Psoas muscle (tissue), 8 donors: ENCODE measurements around the gene RIN1. TPM values are rescaled to one million over a fixed set of nuclear protein-coding genes. Genes with fewer than 3 reads are reported as not detected.
"Not testable (repeated sequence)": the region's sequence is repeated elsewhere in the genome, so short reads cannot be mapped to it uniquely, and the experiment has no call there.

Source experiments
- ATAC-seq, 4 donors: fragments of 200-7000 bp; cut with Tn5 transposase; one replicate each; pipeline ENCODE4 v1.9.1; 2020; ENCODE audit warnings: moderate library complexity in 3 of 4, mild to moderate bottlenecking in 2 of 4
- DNase-seq, 2 donors: peaks; one replicate each; pipeline ENCODE4 v3.0.0-alpha.2; 2020
- H3K27ac ChIP-seq: fragments of 200-600 bp; one replicate; pipeline ENCODE4 v1.8.0; 2022
- H3K27me3 ChIP-seq, 3 donors: fragments of 200-600 bp in 1 of 3; one replicate each; pipeline versions ENCODE4 v1.6.1 to v1.8.0; 2013 to 2022; ENCODE audit warnings: low read length in 2 of 3, mild to moderate bottlenecking in 2 of 3, moderate library complexity in 1 of 3; ENCODE audit not compliant: insufficient read depth in 3 of 3
- H3K36me3 ChIP-seq, 2 donors: fragments of 200-600 bp in 1 of 2; one replicate each; pipeline versions ENCODE4 v1.6.1 to v1.8.0; 2013 to 2022; ENCODE audit warnings: low read depth in 1 of 2, mild to moderate bottlenecking in 1 of 2, moderate library complexity in 1 of 2; ENCODE audit not compliant: insufficient read depth in 1 of 2
- H3K4me1 ChIP-seq: fragments of 200-600 bp; one replicate; pipeline ENCODE4 v1.8.0; 2022
- H3K4me3 ChIP-seq: fragments of 200-600 bp; one replicate; pipeline ENCODE4 v1.8.0; 2022; ENCODE audit warnings: mild to moderate bottlenecking
- H3K9me3 ChIP-seq: fragments of 200-600 bp; one replicate; pipeline ENCODE4 v1.8.0; 2022
- CTCF ChIP-seq: fragments of 200-600 bp; IDR thresholded peaks from one replicate; pipeline ENCODE4 v1.8.0; 2022; ENCODE audit warnings: antibody characterized with exemption
- WGBS, 3 donors: extraction: QIAGEN DNeasy Blood & Tissue Kit; methylation state at CpG; one replicate each; pipeline versions ENCODE4 v1.1.6 to v1.1.7; 2013; 5-methylcytosine and 5-hydroxymethylcytosine counted together
- intact Hi-C, 2 donors: fragments of 100-400 bp; cut with DNase I; formaldehyde crosslinking; loops; one replicate each; pipeline versions ENCODE4 v1.11.0 to v1.14.2; 2022
- long read RNA-seq, 2 donors: library from polyadenylated mRNA; unstranded; transcript quantifications; one replicate each; pipeline ENCODE4 v2.0.0, GENCODE V29; 2021
- polyA plus RNA-seq, 3 donors: library from polyadenylated mRNA; stranded (reverse); fragments of 200-250 nt; gene quantifications; one replicate each; pipeline ENCODE4 v1.2.3, GENCODE V29; 2013
- total RNA-seq, 4 donors: library from RNA; stranded (reverse); fragmentation: NEBNext Ultra II Directional in 2 of 4; extraction: Animal tissue kit (Norgen Biotek cat#: 25700) in 2 of 4; gene quantifications; one replicate each; pipeline versions ENCODE4 v1.2.1 to v1.2.4, GENCODE V29; 2021 to 2023
- donor health status: healthy with polysubstance abuse.
- donor health status: DM: no; HTN: no; CAD: no; lungs with moderate emphysema.
- donor health status: Bipolar disorder and iron deficiency.
- donor health status: healthy.
- donor health status: DM: yes; HTN: yes; CAD: no.
- donor health status: DM: no; HTN: no; CAD: no.
- donor health status: DM: no; HTN: no; CAD: no.
- donor health status: DM: yes; HTN: yes; CAD: no.

RIN1 gene
- total RNA-seq: 1 to 10 TPM; 3.9 to 6.9 (median 6.1) TPM
- polyA plus RNA-seq: 10 to 100 TPM in 1 of 3 donors, 1 to 10 TPM in 2; 1.2 to 38.0 (median 2.0) TPM
- long read RNA-seq, donor 1, partial matches to known transcripts: 4 of 6 reads
- long read RNA-seq, donor 1, other reads (novel, unspliced or antisense): 0 of 6 reads
- long read RNA-seq, donor 2, partial matches to known transcripts: 6 of 9 reads
- long read RNA-seq, donor 2, other reads (novel, unspliced or antisense): 1 of 9 reads

- peaks cover 31% of the 10 kb centered on the region for H3K4me1 ChIP-seq
- peak; percentile 46 for TF ChIP-seq CTCF
- H3K9me3 ChIP-seq: no peaks in the 10 kb centered on the region
- ATAC-seq: peak; percentile 83 to 90 (median 88)
- intact Hi-C loops: no loop called here
- peak within 1 kb of the TSS; percentile 89 for H3K27ac ChIP-seq
- no peaks in the 10 kb centered on the region for H3K27me3 ChIP-seq
- DNase-seq: peak; percentile 69 to 82
- peaks cover 0 to 64% of the 10 kb centered on the region in 2 donors for H3K36me3 ChIP-seq
- H3K4me3 ChIP-seq: peak within 1 kb of the TSS; percentile 78
- WGBS, 3 donors: 3 to 5% (median 4%) methylated on average over 22 of the region's 22 CpGs
These were observed at the start of gene RIN1 for GRCh38 chr11:66336234-66337102. TSS of gene RIN1 (minus strand) at chr11:66336434. CDS start at chr11:66336402, 32 bp downstream.

GRCh38 chr11:66384316-66384715, 48.1 kb upstream of the RIN1 start:
- DNase-seq, H3K27me3 ChIP-seq, H3K4me3 ChIP-seq, H3K27ac ChIP-seq, intact Hi-C loops, H3K36me3 ChIP-seq, H3K9me3 ChIP-seq: not testable (repeated sequence)
- WGBS, 3 donors: 30 to 44% (median 36%) methylated on average over 13 of the region's 13 CpGs
- peaks cover 12% of the 10 kb centered on the region for H3K4me1 ChIP-seq
- ATAC-seq: peak in 1 of 4 donors; percentile 55

- H3K27ac ChIP-seq, H3K36me3 ChIP-seq, H3K27me3 ChIP-seq, intact Hi-C loops, ATAC-seq, H3K4me1 ChIP-seq, H3K9me3 ChIP-seq, H3K4me3 ChIP-seq: not testable (repeated sequence)
- DNase-seq: peak in 1 of 2 donors; percentile 12
- 22 to 31% (median 26%) methylated on average over 7 of the region's 7 CpGs for WGBS, 3 donors
These were observed 44.0 kb upstream of the RIN1 start for GRCh38 chr11:66380264-66380663.

GRCh38 chr11:66373690-66374287, 37.6 kb upstream of the RIN1 start:
- peak in 1 of 4 donors; percentile 0 for ATAC-seq
- H3K4me3 ChIP-seq: peak overlapping the region; percentile 26
- H3K9me3 ChIP-seq, intact Hi-C loops, H3K36me3 ChIP-seq, H3K27me3 ChIP-seq: not testable (repeated sequence)
- peak overlapping the region; percentile 93 for H3K27ac ChIP-seq
- DNase-seq: peak in 1 of 2 donors; percentile 46
- H3K4me1 ChIP-seq: peaks cover 41% of the 10 kb centered on the region
- 23 to 34% (median 29%) methylated on average over 9 of the region's 9 CpGs for WGBS, 3 donors

GRCh38 chr11:66373265-66373664, 37.0 kb upstream of the RIN1 start:
- peak; percentile 72 to 75 (median 74) for ATAC-seq

More at GRCh38 chr11:66373265-66373664, 37.0 kb upstream of the RIN1 start:
- peaks cover 0 to 3% of the 10 kb centered on the region in 2 donors for H3K36me3 ChIP-seq
- no peaks in the 10 kb centered on the region for H3K27me3 ChIP-seq
- DNase-seq: peak; percentile 45 to 78
- intact Hi-C loops: no loop called here
- WGBS, 3 donors: 22 to 28% (median 24%) methylated on average over 5 of the region's 5 CpGs
- no peaks in the 10 kb centered on the region for H3K9me3 ChIP-seq
- peak overlapping the region; percentile 26 for H3K4me3 ChIP-seq
- no peak for TF ChIP-seq CTCF
- peaks cover 45% of the 10 kb centered on the region for H3K4me1 ChIP-seq
- H3K27ac ChIP-seq: peak overlapping the region; percentile 93
